Left ventricle myocardium inferior (tissue), 1 donor: ENCODE measurements around the gene EHBP1. TPM values are rescaled to one million over a fixed set of nuclear protein-coding genes. Genes with fewer than 3 reads are reported as not detected.

ENCODE experiments used
- DNase-seq: peaks from one replicate; pipeline ENCODE4 v3.0.0-alpha.2; 2020
- H3K27ac ChIP-seq: fragments of 200-600 bp; replicated peaks from 2 replicates; pipeline ENCODE4 v1.8.0; 2021
- H3K27me3 ChIP-seq: fragments of 200-600 bp; 2 replicates; pipeline ENCODE4 v1.8.0; 2021; ENCODE audit warnings: low read depth
- H3K36me3 ChIP-seq: fragments of 200-600 bp; 2 replicates; pipeline ENCODE4 v1.8.0; 2021
- H3K4me1 ChIP-seq: fragments of 200-600 bp; 2 replicates; pipeline ENCODE4 v1.8.0; 2021
- H3K4me3 ChIP-seq: fragments of 200-600 bp; 2 replicates; pipeline ENCODE4 v1.8.0; 2021; ENCODE audit warnings: mild to moderate bottlenecking, moderate library complexity
- H3K9me3 ChIP-seq: fragments of 200-600 bp; replicated peaks from 2 replicates; pipeline ENCODE4 v1.8.0; 2021
- intact Hi-C: fragments of 100-400 bp; cut with micrococcal nuclease; formaldehyde crosslinking; loops from one replicate; pipeline ENCODE4 v1.11.0; 2022
- total RNA-seq: library from RNA; stranded (reverse); fragmentation: NEBNext Ultra II Directional; extraction: Animal tissue kit (Norgen Biotek cat#: 25700); gene quantifications from one replicate; pipeline ENCODE4 v1.2.1, GENCODE V29; 2021
- TF ChIP-seq, protein P1 (sequence below): fragments of 200-600 bp; IDR thresholded peaks from 2 replicates; pipeline ENCODE4 v1.8.0; 2021; ENCODE audit warnings: antibody characterized with exemption, mild to moderate bottlenecking, borderline replicate concordance
- donor health status: DM: no; HTN: yes; CAD: no; lungs with severe emphysema.

EHBP1 gene
- total RNA-seq, 1 donor from 2014 or later = 20.4 TPM

DNA sequence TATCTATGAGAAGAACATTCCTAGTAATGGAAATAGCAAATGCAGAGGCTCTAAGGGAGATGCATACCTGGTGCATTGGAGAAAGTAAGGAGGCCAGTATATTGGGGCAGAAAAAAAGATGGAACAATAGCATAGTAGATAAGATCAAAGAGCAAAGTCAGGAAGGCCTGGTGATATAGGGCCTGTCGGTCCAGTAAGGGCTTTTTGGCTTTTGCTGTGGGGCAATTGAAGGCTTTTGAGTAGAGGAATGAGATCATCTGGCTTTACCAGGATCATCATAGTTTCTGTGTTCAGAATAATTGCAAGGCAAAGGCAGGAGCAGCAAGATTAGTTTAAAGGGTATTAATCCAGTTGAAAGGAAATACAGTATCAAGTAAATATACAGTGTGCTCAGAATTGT lies 111.8 kb downstream of the EHBP1 start:
- TF ChIP-seq, protein P1, sequence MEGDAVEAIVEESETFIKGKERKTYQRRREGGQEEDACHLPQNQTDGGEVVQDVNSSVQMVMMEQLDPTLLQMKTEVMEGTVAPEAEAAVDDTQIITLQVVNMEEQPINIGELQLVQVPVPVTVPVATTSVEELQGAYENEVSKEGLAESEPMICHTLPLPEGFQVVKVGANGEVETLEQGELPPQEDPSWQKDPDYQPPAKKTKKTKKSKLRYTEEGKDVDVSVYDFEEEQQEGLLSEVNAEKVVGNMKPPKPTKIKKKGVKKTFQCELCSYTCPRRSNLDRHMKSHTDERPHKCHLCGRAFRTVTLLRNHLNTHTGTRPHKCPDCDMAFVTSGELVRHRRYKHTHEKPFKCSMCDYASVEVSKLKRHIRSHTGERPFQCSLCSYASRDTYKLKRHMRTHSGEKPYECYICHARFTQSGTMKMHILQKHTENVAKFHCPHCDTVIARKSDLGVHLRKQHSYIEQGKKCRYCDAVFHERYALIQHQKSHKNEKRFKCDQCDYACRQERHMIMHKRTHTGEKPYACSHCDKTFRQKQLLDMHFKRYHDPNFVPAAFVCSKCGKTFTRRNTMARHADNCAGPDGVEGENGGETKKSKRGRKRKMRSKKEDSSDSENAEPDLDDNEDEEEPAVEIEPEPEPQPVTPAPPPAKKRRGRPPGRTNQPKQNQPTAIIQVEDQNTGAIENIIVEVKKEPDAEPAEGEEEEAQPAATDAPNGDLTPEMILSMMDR = no peak
- H3K27ac ChIP-seq = no peak overlapping the region
- no peaks in the 10 kb centered on the region for H3K9me3 ChIP-seq
- peaks cover 9% of the 10 kb centered on the region for H3K4me1 ChIP-seq
- H3K4me3 ChIP-seq = no peak overlapping the region
- no peaks in the 10 kb centered on the region for H3K27me3 ChIP-seq
- intact Hi-C loops = no loop called here
- DNase-seq = no peak
- H3K36me3 ChIP-seq = no peaks in the 10 kb centered on the region

DNA sequence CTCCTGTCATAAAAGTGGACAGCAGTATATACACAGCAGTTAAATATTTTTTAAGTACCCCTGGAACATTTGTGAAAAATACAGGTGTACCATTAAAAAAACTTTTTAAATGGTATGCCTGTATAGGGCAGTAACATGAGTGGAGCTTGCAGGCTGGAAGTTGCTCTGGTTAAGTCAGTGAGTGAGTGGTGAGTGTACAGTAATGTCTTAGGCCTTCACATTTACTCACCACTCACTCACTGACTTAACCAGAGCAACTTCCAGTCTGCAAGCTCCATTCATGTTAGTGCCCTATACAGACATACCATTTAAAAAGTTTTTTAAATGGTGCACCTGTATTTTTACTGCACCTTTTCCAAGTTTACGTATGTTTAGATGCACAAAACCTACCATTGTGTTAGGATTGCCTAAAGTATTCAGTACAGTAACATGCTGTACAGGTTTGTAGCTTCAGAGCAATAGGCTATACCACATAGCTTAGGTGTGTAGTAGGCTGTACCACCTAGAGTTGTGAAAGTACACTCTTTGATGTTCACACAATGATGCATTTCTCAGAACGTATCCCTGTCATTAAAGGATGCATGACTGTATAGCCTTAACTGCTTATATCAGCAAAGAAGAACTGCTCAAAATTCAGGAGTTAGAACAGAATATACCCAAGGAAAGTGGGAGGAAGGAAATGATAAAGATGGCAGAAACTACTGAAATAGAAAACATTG lies 112.6 kb downstream of the EHBP1 start:
- H3K27me3 ChIP-seq = no peaks in the 10 kb centered on the region
- TF ChIP-seq, protein P1 = no peak
- peaks cover 9% of the 10 kb centered on the region for H3K4me1 ChIP-seq
- no peaks in the 10 kb centered on the region for H3K9me3 ChIP-seq
- no peak overlapping the region for H3K27ac ChIP-seq
- H3K4me3 ChIP-seq = no peak overlapping the region
- intact Hi-C loops = no loop called here
- no peak for DNase-seq
- no peaks in the 10 kb centered on the region for H3K36me3 ChIP-seq

DNA sequence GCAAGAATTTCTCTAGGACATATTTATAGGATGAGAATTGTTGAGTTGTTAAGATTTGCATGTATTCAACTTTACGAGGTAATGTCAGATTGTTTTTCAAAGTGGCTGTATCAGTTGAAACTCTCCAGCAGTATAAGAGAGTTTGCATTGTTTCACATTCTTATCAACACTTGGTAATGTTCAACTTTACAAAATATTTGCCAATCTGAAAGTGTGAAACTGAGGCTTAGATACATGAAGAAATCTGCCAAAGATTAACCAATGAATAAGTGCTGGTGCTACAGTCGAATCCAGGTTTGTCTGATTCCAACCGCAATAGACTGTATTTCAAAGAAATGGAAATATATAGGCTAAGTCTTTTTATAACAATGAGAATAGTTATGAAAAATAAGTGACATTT lies 117.0 kb downstream of the EHBP1 start:
- Histone ChIP-seq H3K27ac (no peak overlapping the region), H3K36me3 (peaks cover 11% of the 10 kb centered on the region), H3K27me3 (no peaks in the 10 kb centered on the region), H3K9me3 (no peaks in the 10 kb centered on the region), H3K4me3 (no peak overlapping the region), H3K4me1 (peaks cover 21% of the 10 kb centered on the region)
- intact Hi-C loops = no loop called here
- TF ChIP-seq, protein P1 = no peak
- no peak for DNase-seq

DNA sequence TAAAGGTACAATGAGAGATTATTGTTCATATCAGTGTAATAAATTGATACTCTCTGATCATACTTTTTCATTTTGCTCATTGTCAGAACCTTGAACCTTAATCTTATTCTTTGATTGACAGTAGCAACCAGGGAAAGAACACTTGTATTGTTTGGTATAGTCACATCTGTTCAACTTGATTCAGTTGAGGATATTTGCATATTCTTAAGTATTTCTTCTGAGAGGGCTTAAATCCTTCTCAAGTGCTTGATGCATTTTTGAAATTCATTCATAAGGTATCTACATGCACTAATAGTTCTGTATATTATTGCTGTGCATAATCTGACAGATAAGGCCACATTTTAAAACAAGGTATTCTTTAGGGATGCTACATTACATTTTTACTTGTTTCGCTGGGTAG lies 118.9 kb downstream of the EHBP1 start:
- intact Hi-C loops = no loop called here
- no peak for DNase-seq
- Histone ChIP-seq H3K27me3 (no peaks in the 10 kb centered on the region), H3K36me3 (peaks cover 25% of the 10 kb centered on the region), H3K27ac (no peak overlapping the region), H3K9me3 (no peaks in the 10 kb centered on the region), H3K4me1 (peaks cover 21% of the 10 kb centered on the region), H3K4me3 (no peak overlapping the region)
- TF ChIP-seq, protein P1 = no peak

DNA sequence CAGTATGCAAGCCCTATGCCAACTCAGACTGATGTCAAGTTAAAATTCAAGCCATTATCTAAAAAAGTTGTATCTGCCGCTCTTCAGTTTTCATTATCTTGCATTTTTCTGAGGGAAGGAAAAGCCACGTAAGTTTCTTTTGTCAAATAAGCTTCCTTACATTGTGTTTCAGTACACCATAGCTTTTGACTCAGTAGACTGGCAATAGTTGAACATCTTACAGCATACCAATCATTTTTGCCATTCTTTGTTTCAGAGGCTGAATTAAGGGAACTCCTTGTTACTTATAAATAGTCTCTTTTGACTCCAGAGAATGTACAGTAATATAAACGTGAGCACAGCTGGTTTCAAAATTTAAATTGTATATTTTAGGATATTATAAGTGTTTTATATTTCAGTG lies 120.6 kb downstream of the EHBP1 start:
- H3K9me3 ChIP-seq = peaks cover 3% of the 10 kb centered on the region
- intact Hi-C loops = no loop called here
- H3K4me1 ChIP-seq = peaks cover 21% of the 10 kb centered on the region
- H3K27ac ChIP-seq = no peak overlapping the region
- H3K36me3 ChIP-seq = peaks cover 31% of the 10 kb centered on the region
- DNase-seq = no peak
- no peak overlapping the region for H3K4me3 ChIP-seq
- TF ChIP-seq, protein P1 = no peak
- no peaks in the 10 kb centered on the region for H3K27me3 ChIP-seq
